SK-N-SH treated with all-trans-retinoic acid at 6 μM for 48 hours (cell line): Measurements from ENCODE around the gene TCEAL8.

ENCODE experiments used
- ISL1 ChIP-seq: fragments of 250-450 bp; sonication (Bioruptor Pico); IDR thresholded peaks from 2 replicates; pipeline ENCODE4 v2.1.2; 2022; ENCODE audit warnings: mild to moderate bottlenecking, moderate library complexity
- SNAI2 ChIP-seq: fragments of 250-450 bp; sonication (Bioruptor Pico); IDR thresholded peaks from 2 replicates; pipeline ENCODE4 v1.5.0; 2020; ENCODE audit warnings: mild to moderate bottlenecking, moderate library complexity
- ZFP30 ChIP-seq: fragments of 450-650 bp; formaldehyde crosslinking; IDR thresholded peaks from 2 replicates; pipeline ENCODE4 v1.5.0; 2022; ENCODE audit warnings: mild to moderate bottlenecking, moderate library complexity
- ZNF565 ChIP-seq: fragments of 450-650 bp; formaldehyde crosslinking; conservative IDR thresholded peaks from 2 replicates; pipeline ENCODE4 v1.5.0; 2020; ENCODE audit warnings: low read depth, mild to moderate bottlenecking, moderate library complexity
- TF ChIP-seq, protein P1 (sequence below): fragments of 250-450 bp; sonication (Bioruptor Pico); IDR thresholded peaks from 2 replicates; pipeline ENCODE4 v1.5.1; 2021; ENCODE audit warnings: mild to moderate bottlenecking, moderate library complexity
- TF ChIP-seq, protein P2 (sequence below): fragments of 250-450 bp; sonication (Bioruptor Pico); IDR thresholded peaks from 2 replicates; pipeline ENCODE4 v1.8.0; 2020; ENCODE audit warnings: mild to moderate bottlenecking, moderate library complexity, borderline replicate concordance

DNA sequence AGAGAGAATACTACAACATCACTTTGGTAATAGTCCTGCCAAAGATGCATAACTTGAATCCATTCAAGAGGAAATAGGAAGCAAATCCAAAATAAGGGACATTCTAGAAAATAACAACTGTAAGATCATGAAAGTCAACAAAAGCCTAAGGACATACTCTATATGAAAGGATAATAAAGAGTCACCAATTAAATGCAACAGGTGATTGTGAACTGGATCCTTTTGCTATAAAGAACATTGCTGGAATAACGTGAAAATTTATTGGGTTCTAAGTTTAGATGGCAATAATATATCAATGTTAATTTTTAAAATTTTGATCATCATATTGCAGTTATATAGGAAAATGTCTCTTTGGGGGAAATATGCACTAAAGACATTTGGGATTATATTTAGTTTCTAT is 20.1 kb downstream of the TCEAL8 start:
- TF ChIP-seq, protein P1, sequence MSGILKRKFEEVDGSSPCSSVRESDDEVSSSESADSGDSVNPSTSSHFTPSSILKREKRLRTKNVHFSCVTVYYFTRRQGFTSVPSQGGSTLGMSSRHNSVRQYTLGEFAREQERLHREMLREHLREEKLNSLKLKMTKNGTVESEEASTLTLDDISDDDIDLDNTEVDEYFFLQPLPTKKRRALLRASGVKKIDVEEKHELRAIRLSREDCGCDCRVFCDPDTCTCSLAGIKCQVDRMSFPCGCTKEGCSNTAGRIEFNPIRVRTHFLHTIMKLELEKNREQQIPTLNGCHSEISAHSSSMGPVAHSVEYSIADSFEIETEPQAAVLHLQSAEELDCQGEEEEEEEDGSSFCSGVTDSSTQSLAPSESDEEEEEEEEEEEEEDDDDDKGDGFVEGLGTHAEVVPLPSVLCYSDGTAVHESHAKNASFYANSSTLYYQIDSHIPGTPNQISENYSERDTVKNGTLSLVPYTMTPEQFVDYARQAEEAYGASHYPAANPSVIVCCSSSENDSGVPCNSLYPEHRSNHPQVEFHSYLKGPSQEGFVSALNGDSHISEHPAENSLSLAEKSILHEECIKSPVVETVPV (CRISPR knock-in tag) = no peak
- TF ChIP-seq SNAI2 (CRISPR knock-in tag) (no peak), ZFP30 (CRISPR knock-in tag) (no peak), ISL1 (CRISPR knock-in tag) (no peak), ZNF565 (CRISPR knock-in tag) (no peak)
- TF ChIP-seq, protein P2, sequence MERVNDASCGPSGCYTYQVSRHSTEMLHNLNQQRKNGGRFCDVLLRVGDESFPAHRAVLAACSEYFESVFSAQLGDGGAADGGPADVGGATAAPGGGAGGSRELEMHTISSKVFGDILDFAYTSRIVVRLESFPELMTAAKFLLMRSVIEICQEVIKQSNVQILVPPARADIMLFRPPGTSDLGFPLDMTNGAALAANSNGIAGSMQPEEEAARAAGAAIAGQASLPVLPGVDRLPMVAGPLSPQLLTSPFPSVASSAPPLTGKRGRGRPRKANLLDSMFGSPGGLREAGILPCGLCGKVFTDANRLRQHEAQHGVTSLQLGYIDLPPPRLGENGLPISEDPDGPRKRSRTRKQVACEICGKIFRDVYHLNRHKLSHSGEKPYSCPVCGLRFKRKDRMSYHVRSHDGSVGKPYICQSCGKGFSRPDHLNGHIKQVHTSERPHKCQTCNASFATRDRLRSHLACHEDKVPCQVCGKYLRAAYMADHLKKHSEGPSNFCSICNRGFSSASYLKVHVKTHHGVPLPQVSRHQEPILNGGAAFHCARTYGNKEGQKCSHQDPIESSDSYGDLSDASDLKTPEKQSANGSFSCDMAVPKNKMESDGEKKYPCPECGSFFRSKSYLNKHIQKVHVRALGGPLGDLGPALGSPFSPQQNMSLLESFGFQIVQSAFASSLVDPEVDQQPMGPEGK (CRISPR knock-in tag) = no peak
